ENCODE data around the gene R3HDM2. TPM values are rescaled to one million over a fixed set of nuclear protein-coding genes. Genes with fewer than 3 reads are reported as not detected.

The R3HDM2 gene
- total RNA-seq, 2 experiments from 2014 or later: 25.8 to 47.2 TPM

GRCh38 chr12:57388425-57388824 lies 42.4 kb downstream of the R3HDM2 start:
- intact Hi-C loops (cut with micrococcal nuclease; ENCODE audit: unreplicated experiment): no loop called here
- POLR2A ChIA-PET: interaction anchor here (1.3 kb wide), 1 partner anchor 16 kb away, joined by 5 read pairs; no protein-coding TSS in a partner anchor

DNA sequence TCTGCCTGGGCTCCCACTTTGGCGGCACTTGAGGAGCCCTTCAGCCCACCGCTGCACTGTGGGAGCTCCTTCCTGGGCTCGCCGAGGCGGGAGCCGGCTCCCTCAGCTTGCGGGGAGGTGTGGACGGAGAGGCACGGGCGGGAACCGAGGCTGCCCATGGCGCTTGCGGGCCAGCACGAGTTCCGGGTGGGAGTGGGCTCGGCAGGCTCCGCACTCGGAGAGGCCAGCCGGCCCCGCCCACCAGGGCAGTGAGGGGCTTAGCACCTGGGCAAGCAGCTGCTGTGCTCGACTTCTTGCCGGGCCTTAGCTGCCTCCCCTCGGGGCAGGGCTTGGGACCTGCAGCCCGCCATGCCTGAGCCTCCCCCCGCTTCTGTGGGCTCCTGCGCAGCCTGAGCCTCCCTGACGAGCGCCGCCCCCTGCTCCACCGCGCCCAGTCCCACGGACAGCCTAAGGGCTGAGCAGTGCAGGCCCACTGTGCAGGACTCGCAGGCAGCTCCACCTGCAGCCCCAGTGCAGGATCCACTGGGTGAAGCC lies 44.6 kb downstream of the R3HDM2 start:
- H3K27ac ChIP-seq (ENCODE audit: low read depth, low read length, poor library complexity, severe bottlenecking): no peak overlapping the region
- intact Hi-C loops (cut with micrococcal nuclease; ENCODE audit: unreplicated experiment): no loop called here
- CTCF ChIA-PET (ENCODE audit: unreplicated experiment): no interaction called here

More at GRCh38 chr12:57388425-57388824, 42.4 kb downstream of the R3HDM2 start:
- BruUV-seq (replicated peaks): no TSS peak
- Histone ChIP-seq H3K4me1 (ENCODE audit: insufficient read depth, low read length, poor library complexity, severe bottlenecking) (no peaks in the 10 kb centered on the region), H4K20me1 (ENCODE audit: insufficient read depth, low read length) (no peaks in the 10 kb centered on the region), H3K4me2 (ENCODE audit: low read length) (no peak overlapping the region), H3K9me2 (ENCODE audit: insufficient read depth, low read length) (no peaks in the 10 kb centered on the region), H3K27ac (ENCODE audit: low read depth, low read length, poor library complexity, severe bottlenecking) (no peak overlapping the region), H3K79me2 (ENCODE audit: insufficient read depth, low read depth, low read length) (no peaks in the 10 kb centered on the region), H3K4me3 (ENCODE audit: low read depth, low read length, poor library complexity, severe bottlenecking) (no peak overlapping the region), H3K9me3 (ENCODE audit: low read length) (no peaks in the 10 kb centered on the region), H3K36me3 (ENCODE audit: insufficient read depth, low read length) (peaks cover 30% of the 10 kb centered on the region), H2AFZ (ENCODE audit: low read length) (no peak overlapping the region)
- CTCF ChIA-PET (ENCODE audit: unreplicated experiment): no interaction called here
- DNase-seq (ENCODE audit: low spot score): no peak
- TF ChIP-seq EZH2phosphoT487 (IDR thresholded peaks at IDR 0.05; ENCODE audit: borderline replicate concordance, low read depth, low read length): no peak
- TF ChIP-seq CTCF (conservative IDR thresholded peaks at IDR 0.05; ENCODE audit: low read length): no peak

More for the DNA sequence above, 44.6 kb downstream of the R3HDM2 start:
- Histone ChIP-seq H3K9me3 (ENCODE audit: low read length) (no peaks in the 10 kb centered on the region), H3K4me2 (ENCODE audit: low read length) (no peak overlapping the region), H3K79me2 (ENCODE audit: insufficient read depth, low read depth, low read length) (no peaks in the 10 kb centered on the region), H3K4me3 (ENCODE audit: low read depth, low read length, poor library complexity, severe bottlenecking) (no peak overlapping the region), H3K4me1 (ENCODE audit: insufficient read depth, low read length, poor library complexity, severe bottlenecking) (no peaks in the 10 kb centered on the region), H4K20me1 (ENCODE audit: insufficient read depth, low read length) (no peaks in the 10 kb centered on the region), H3K36me3 (ENCODE audit: insufficient read depth, low read length) (peaks cover 20% of the 10 kb centered on the region), H2AFZ (ENCODE audit: low read length) (no peak overlapping the region), H3K9me2 (ENCODE audit: insufficient read depth, low read length) (no peaks in the 10 kb centered on the region)
- no peak for TF ChIP-seq CTCF (conservative IDR thresholded peaks at IDR 0.05; ENCODE audit: low read length)
- no peak for TF ChIP-seq EZH2phosphoT487 (IDR thresholded peaks at IDR 0.05; ENCODE audit: borderline replicate concordance, low read depth, low read length)
- POLR2A ChIA-PET: interaction anchor here (0.7 to 1.3 kb wide), 6 partner anchors 13 to 67 kb away, joined by 3 to 5 read pairs (median 3); no protein-coding TSS in a partner anchor
- DNase-seq (ENCODE audit: low spot score): no peak
- no TSS peak for BruUV-seq (replicated peaks)
